IPS-20b (cell line): ENCODE results near the gene TMPRSS6.
"Not testable (repeated sequence)": the region's sequence is repeated elsewhere in the genome, so short reads cannot be mapped to it uniquely, and the experiment has no call there.

Experiments
- H3K27ac ChIP-seq: one replicate; pipeline ENCODE4 v1.5.1; 2013; ENCODE audit warnings: low read length
- H3K27me3 ChIP-seq: 2 replicates; pipeline ENCODE4 v1.6.1; 2013; ENCODE audit warnings: mild to moderate bottlenecking, low read length, inconsistent platforms; ENCODE audit not compliant: insufficient read depth
- H3K36me3 ChIP-seq: 2 replicates; pipeline ENCODE4 v1.6.1; 2013; ENCODE audit warnings: low read depth, mild to moderate bottlenecking, inconsistent platforms, low read length, moderate library complexity; ENCODE audit not compliant: insufficient read depth
- H3K4me1 ChIP-seq: 2 replicates; pipeline ENCODE4 v1.6.1; 2013; ENCODE audit warnings: mild to moderate bottlenecking, control low read depth, inconsistent platforms, low read length, moderate library complexity; ENCODE audit not compliant: insufficient read depth
- H3K4me3 ChIP-seq: 2 replicates; pipeline ENCODE4 v1.5.1; 2013; ENCODE audit warnings: mild to moderate bottlenecking, low read length, inconsistent platforms
- H3K9ac ChIP-seq: 2 replicates; pipeline ENCODE4 v1.6.1; 2013; ENCODE audit warnings: low read depth, mild to moderate bottlenecking, inconsistent platforms, low read length, moderate library complexity
- H3K9me3 ChIP-seq: 2 replicates; pipeline ENCODE4 v1.6.1; 2013; ENCODE audit warnings: mild to moderate bottlenecking, low read depth, low read length, inconsistent platforms; ENCODE audit not compliant: insufficient read depth

Gene TMPRSS6

GRCh38 chr22:37080438-37080837, 29.1 kb downstream of the TMPRSS6 start:
- Histone ChIP-seq H3K9me3 (no peaks in the 10 kb centered on the region), H3K36me3 (no peaks in the 10 kb centered on the region), H3K4me1 (peaks cover 7% of the 10 kb centered on the region; the same call in 1 of the 2 replicates), H3K9ac (no peak overlapping the region), H3K4me3 (no peak overlapping the region), H3K27ac (no peak overlapping the region), H3K27me3 (peaks cover 46% of the 10 kb centered on the region)

- H3K9me3 ChIP-seq, result no peaks in the 10 kb centered on the region
- H3K4me1 ChIP-seq, result peaks cover 7% of the 10 kb centered on the region; the same call in 1 of the 2 replicates
- H3K4me3 ChIP-seq, result no peak overlapping the region
- no peak overlapping the region for H3K9ac ChIP-seq
- H3K27me3 ChIP-seq, result peaks cover 54% of the 10 kb centered on the region
- H3K27ac ChIP-seq, result no peak overlapping the region
- H3K36me3 ChIP-seq, result no peaks in the 10 kb centered on the region
These were observed 29.8 kb downstream of the TMPRSS6 start for GRCh38 chr22:37079668-37080171.

- H3K4me1 ChIP-seq, result peaks cover 7% of the 10 kb centered on the region; the same call in 1 of the 2 replicates
- no peaks in the 10 kb centered on the region for H3K36me3 ChIP-seq
- H3K27ac ChIP-seq, result no peak overlapping the region
- no peaks in the 10 kb centered on the region for H3K9me3 ChIP-seq
- H3K9ac ChIP-seq, result no peak overlapping the region
- peaks cover 59% of the 10 kb centered on the region for H3K27me3 ChIP-seq
- H3K4me3 ChIP-seq, result no peak overlapping the region
These were observed 30.4 kb downstream of the TMPRSS6 start for GRCh38 chr22:37079158-37079557.

GRCh38 chr22:37077802-37078448, 31.6 kb downstream of the TMPRSS6 start:
- Histone ChIP-seq H3K9ac (no peak overlapping the region), H3K9me3 (no peaks in the 10 kb centered on the region), H3K27ac (no peak overlapping the region), H3K4me3 (no peak overlapping the region), H3K4me1 (peaks cover 7% of the 10 kb centered on the region; the same call in 1 of the 2 replicates), H3K36me3 (no peaks in the 10 kb centered on the region), H3K27me3 (peaks cover 72% of the 10 kb centered on the region)

GRCh38 chr22:37075822-37076433, 33.6 kb downstream of the TMPRSS6 start:
- Histone ChIP-seq H3K36me3 (no peaks in the 10 kb centered on the region), H3K9me3 (no peaks in the 10 kb centered on the region), H3K4me1 (peaks cover 7% of the 10 kb centered on the region; the same call in 1 of the 2 replicates), H3K4me3 (no peak overlapping the region), H3K27ac (no peak overlapping the region), H3K27me3 (peaks cover 81% of the 10 kb centered on the region), H3K9ac (no peak overlapping the region)

GRCh38 chr22:37075046-37075445, 34.5 kb downstream of the TMPRSS6 start:
- no peak overlapping the region for H3K27ac ChIP-seq
- H3K36me3 ChIP-seq, result no peaks in the 10 kb centered on the region
- no peak overlapping the region for H3K4me3 ChIP-seq
- peaks cover 7% of the 10 kb centered on the region; the same call in 1 of the 2 replicates for H3K4me1 ChIP-seq
- peaks cover 87% of the 10 kb centered on the region for H3K27me3 ChIP-seq
- H3K9me3 ChIP-seq, result no peaks in the 10 kb centered on the region
- H3K9ac ChIP-seq, result no peak overlapping the region

GRCh38 chr22:37074537-37074936, 35.0 kb downstream of the TMPRSS6 start:
- Histone ChIP-seq H3K27me3 (peaks cover 92% of the 10 kb centered on the region), H3K27ac (no peak overlapping the region), H3K4me1 (peaks cover 6% of the 10 kb centered on the region; the same call in 1 of the 2 replicates), H3K9me3 (no peaks in the 10 kb centered on the region), H3K36me3 (no peaks in the 10 kb centered on the region), H3K4me3 (no peak overlapping the region), H3K9ac (no peak overlapping the region)

- Histone ChIP-seq H3K27me3 (peaks cover 94% of the 10 kb centered on the region), H3K36me3 (no peaks in the 10 kb centered on the region), H3K4me1 (no peaks in the 10 kb centered on the region), H3K9me3 (no peaks in the 10 kb centered on the region), H3K4me3 (no peak overlapping the region), H3K27ac (no peak overlapping the region), H3K9ac (no peak overlapping the region)
These were observed 36.8 kb downstream of the TMPRSS6 start for GRCh38 chr22:37072673-37073072.

GRCh38 chr22:37071850-37072592, 37.5 kb downstream of the TMPRSS6 start:
- H3K36me3 ChIP-seq, H3K4me3 ChIP-seq, H3K4me1 ChIP-seq, H3K27ac ChIP-seq, H3K9ac ChIP-seq, H3K9me3 ChIP-seq: not testable (repeated sequence)
- peaks cover 95% of the 10 kb centered on the region for H3K27me3 ChIP-seq

GRCh38 chr22:37070744-37071143, 38.8 kb downstream of the TMPRSS6 start:
- peaks cover 95% of the 10 kb centered on the region for H3K27me3 ChIP-seq
- H3K36me3 ChIP-seq, result no peaks in the 10 kb centered on the region
- H3K9ac ChIP-seq, result no peak overlapping the region
- H3K4me1 ChIP-seq, result no peaks in the 10 kb centered on the region
- no peak overlapping the region for H3K4me3 ChIP-seq
- no peak overlapping the region for H3K27ac ChIP-seq
- H3K9me3 ChIP-seq, result no peaks in the 10 kb centered on the region

- Histone ChIP-seq H3K36me3 (no peaks in the 10 kb centered on the region), H3K9ac (no peak overlapping the region), H3K9me3 (no peaks in the 10 kb centered on the region), H3K27me3 (peaks cover 95% of the 10 kb centered on the region), H3K4me1 (no peaks in the 10 kb centered on the region), H3K4me3 (no peak overlapping the region), H3K27ac (no peak overlapping the region)
These were observed 39.2 kb downstream of the TMPRSS6 start for GRCh38 chr22:37070334-37070733.
